NCI-H2081 (cell line): ENCODE data around the gene BCL3.

ENCODE experiments used
- DNase-seq, 2 experiments: peaks; one replicate each; lab custom pipeline; 2025; lab: John Stamatoyannopoulos, UW

Gene BCL3

DNA sequence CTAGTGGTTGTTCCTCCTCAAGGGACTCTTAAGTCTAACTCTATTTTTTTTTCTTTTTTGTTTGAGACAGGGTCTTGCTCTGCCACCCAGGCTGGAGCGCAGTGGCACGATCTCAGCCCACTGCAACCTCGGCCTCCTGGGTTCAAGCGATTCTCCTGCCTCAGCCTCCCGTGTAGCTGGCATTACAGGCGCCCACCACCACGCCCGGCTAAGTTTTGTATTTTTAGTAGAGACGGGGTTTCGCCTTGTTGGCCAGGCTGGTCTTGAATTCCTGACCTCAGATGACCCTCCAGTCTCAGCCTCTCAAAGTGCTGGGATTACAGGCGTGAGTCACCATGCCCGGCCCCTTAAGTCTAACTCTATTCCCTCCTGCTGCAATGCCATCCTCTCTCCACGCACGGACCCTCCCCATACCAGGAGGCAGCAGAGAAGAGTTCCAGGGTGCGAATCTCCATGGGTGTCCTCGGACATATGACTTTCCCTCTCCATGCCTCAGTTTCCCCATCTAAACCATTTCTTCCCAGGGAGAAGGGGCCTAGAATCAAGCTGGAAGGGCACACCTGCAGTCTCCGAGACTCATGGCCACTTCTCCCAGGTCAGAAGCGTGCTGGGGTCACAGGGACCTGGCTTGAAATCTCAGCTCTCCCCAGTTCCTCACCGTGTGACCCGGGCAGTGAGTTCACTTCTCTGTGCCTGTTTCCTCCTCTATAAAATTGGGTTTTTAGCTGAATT lies 6.0 kb upstream of the BCL3 start:
- no peak for DNase-seq

GRCh38 chr19:44744871-44745332 lies 3.6 kb upstream of the BCL3 start:
- no peak for DNase-seq

GRCh38 chr19:44745341-44745831 lies 3.1 kb upstream of the BCL3 start:
- no peak for DNase-seq

DNA sequence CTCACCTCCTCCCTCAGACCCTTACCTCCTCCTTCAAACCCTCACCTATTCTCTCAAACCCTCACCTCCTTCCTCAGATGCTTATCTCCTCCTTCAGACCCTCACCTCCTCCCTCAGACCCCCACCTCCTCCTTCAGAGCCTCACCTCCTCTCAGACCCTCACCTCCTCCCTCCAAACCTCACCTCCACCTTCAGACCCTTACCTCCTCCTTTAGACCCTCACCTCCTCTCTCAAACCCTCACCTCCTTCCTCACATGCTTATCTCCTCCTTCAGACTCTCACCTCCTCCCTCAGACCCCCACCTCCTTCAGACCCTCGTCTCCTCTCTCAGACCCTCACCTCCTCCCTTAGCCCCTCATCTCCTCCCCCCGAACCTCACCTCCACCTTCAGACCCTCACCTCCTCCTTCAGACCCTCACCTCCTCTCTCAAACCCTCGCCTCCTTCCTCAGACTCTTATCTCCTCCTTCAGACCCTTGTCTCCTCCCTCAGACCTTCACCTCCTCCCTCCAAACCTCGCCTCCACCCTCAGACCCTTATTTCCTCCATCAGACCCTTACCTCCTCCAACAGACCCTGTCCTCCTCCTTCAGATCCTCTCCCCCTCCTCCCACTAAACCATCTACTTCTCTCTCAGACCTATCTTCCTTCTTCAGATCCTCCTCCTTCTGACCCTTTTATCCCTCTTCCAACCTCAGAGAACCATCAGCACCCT lies 2.5 kb upstream of the BCL3 start:
- DNase-seq: no peak

GRCh38 chr19:44746616-44746945 lies 1.9 kb upstream of the BCL3 start:
- no peak for DNase-seq

- peak; percentile 15 to 39 for DNase-seq
Observed at GRCh38 chr19:44746946-44747738, 1.4 kb upstream of the BCL3 start.

- peak in 1 of 2 experiments; percentile 32 for DNase-seq
Observed at GRCh38 chr19:44747739-44748425, 626 bp upstream of the BCL3 start.

DNA sequence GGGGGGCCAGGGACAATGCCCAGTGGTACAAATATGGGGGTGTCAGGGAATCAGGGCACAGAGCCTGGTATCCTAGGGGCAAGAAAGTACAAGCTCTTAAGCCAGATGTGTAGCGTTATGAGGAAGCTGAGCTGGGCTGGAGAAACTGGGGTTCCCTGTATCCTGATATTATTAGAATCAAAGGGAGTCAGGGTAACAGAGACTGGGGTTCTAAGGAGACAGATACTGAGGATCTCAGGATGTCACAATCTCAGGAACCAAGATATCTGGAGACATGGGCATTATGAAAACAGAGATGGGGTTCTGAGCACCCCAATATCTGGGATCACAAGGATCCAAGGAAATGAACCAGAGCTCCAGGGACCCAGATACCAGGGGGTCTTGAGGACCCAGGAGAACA lies 784 bp downstream of the BCL3 start:
- no peak for DNase-seq

DNA sequence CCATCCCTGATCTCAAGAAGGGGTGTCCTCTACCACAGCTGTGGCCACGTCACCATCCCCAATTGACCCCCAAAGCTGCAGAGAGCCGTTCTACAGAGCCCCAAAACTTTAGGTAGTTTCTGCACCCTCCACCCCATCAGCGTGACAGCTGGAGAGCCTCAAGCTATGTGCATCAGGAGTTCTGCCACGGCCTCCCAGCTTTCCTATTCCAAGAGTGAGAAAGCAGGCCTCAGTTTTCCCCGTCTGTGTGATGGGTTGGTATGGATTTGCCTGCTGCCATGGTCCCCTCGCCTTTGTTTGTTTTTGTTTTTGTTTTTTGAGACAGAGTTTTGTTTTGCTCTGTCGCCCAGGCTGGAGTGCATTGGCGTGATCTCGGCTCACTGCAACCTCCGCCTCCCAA lies 1.5 kb downstream of the BCL3 start:
- no peak for DNase-seq

GRCh38 chr19:44752123-44752815 lies 3.8 kb downstream of the BCL3 start:
- DNase-seq: no peak

DNA sequence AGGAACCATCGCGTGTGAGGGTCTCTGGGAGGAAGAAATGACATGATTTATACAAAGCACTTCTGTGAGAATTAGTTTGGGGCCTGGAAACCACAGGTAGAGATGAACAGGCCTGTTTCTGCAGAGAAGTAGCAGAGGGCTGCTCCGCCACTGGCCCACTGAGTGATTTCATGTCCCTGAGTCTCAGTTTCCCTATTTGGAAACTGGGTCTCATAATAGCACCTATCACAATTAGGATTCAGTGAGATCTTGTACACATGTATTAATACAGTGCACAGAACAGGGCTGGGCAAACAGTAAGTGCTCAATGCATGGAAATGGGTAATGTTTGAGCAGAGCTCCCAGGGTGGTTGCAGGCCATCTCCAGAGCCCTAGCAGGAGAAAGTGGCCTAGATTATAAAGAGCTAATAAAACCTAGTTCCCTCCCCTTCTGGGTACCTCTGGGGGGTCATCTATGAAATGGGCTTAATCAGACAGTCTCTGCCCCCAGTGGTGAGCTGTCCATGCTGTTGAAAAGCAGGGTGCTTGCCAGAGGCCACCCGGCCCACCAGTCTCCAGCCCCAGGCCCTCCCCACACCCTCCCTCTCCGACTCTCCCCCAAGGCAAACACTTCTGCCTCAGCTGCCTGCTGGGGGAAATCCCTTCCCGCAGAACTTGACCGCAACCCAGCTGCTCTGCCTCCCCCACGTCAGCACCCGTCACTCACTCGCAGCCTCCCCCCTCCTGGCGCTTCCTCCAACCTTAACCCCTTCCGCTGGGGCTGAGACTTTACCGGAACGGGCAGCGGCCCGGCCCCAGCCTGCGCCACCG lies 4.5 kb downstream of the BCL3 start:
- DNase-seq: peak in 1 of 2 experiments; percentile 28

- DNase-seq: no peak
Observed at GRCh38 chr19:44753626-44753931, 5.1 kb downstream of the BCL3 start.

- peak; percentile 39 to 61 for DNase-seq
Observed at GRCh38 chr19:44753932-44754749, 5.6 kb downstream of the BCL3 start.

- DNase-seq: no peak
Observed at GRCh38 chr19:44754750-44755080, 6.2 kb downstream of the BCL3 start.

DNA sequence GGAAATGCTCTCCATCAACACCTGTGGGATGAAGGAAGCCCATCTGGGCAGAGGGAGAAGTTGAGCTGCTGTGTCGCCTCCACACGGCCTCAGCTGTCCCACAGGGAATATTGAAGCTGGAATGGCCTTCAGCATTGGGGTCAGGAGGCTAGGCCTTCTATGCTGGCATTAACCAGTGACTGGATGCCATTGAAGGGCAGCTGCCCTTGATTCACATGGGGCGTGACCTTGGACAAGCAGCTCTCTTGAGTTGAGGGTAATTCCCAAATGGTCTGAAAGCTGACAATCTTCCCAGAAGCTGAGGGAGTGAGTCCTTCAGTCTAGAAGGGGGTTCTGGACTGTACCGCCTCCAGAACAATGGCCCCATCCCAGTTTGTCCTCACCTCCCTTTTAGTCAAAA lies 6.7 kb downstream of the BCL3 start:
- no peak for DNase-seq

- no peak for DNase-seq
Observed at GRCh38 chr19:44756089-44756562, 7.6 kb downstream of the BCL3 start.

DNA sequence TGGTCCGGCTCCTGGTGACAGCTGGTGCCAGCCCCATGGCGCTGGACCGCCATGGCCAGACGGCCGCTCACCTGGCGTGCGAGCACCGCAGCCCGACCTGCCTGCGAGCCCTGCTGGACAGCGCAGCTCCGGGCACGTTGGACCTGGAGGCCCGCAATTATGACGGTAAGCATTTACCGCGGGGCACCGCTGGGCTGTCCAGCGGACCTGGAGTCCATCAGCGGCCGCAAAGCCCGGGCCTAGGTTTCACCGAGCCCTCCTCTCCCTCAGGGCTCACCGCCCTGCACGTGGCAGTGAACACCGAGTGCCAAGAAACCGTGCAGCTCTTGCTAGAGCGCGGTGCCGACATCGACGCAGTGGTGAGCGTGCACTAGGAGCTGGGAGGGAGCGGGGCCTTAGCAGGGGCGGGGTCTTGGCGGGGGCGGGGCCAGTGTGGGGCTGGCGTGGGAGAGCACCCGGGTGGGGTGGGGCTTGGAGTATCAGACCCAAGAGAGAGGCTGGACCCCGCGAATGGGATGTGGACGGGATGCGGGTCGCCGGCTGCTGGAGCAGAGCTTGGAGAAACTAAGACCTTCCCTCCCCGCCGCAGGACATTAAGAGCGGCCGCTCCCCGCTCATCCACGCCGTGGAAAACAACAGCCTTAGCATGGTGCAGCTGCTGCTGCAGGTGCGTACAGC lies 8.7 kb downstream of the BCL3 start:
- DNase-seq: no peak

DNA sequence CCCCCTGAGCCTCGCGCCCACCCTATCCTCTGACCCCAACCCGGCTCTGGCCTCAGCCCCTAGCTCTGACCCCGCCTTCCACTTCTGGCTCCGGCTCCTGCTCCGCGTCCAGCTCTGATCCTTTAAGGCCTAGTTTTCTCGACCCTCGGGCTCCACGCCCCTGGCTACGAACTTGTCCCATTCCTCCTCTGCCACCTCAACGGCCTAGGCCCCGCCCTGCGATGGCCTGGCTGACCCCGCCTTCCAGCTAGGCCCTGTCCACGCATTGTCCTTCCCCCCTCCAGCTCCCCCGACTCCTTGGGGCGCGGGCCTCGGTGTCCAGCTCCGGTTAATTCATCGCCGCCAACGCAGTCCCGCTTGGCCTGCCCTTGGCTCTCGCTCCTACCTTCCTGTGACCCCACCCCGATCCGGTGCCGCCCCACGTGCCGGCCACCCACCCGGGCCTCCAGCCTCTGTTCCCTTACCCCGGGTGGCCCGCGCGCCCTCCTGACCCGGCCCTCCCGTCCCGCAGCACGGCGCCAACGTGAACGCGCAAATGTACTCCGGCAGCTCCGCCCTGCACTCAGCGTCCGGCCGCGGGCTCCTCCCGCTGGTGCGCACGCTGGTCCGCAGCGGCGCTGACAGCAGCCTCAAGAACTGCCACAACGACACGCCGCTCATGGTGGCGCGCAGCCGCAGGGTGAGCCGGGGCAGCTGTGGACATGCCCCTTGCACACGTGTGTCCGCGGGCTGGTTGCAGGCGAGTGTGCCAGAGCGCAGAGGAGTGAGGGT lies 9.4 kb downstream of the BCL3 start:
- no peak for DNase-seq

GRCh38 chr19:44758596-44758995 lies 10.1 kb downstream of the BCL3 start:
- DNase-seq: no peak
